Inflammatory macrophage treated with lipopolysaccharide for 1 hour (primary cell): ENCODE data around the gene PPM1D.
"Not testable (repeated sequence)": the region's sequence is repeated elsewhere in the genome, so short reads cannot be mapped to it uniquely, and the experiment has no call there.

Experiments used
- DNase-seq, 2 donors: peaks; one replicate each; pipeline ENCODE4 v3.0.0-alpha.2; 2020 to 2022

The PPM1D gene

GRCh38 chr17:60623415-60623814 lies 23.4 kb downstream of the PPM1D start:
- DNase-seq = no peak

- DNase-seq = no peak
Measured at GRCh38 chr17:60627124-60627523, 27.1 kb downstream of the PPM1D start.

GRCh38 chr17:60628252-60628889 lies 28.4 kb downstream of the PPM1D start:
- no peak for DNase-seq

GRCh38 chr17:60629120-60629519 lies 29.1 kb downstream of the PPM1D start:
- DNase-seq = no peak

- no peak for DNase-seq
Measured at GRCh38 chr17:60630352-60630751, 30.4 kb downstream of the PPM1D start.

GRCh38 chr17:60631119-60631518 lies 31.1 kb downstream of the PPM1D start:
- DNase-seq = no peak

GRCh38 chr17:60637683-60638082 lies 37.7 kb downstream of the PPM1D start:
- no peak for DNase-seq

GRCh38 chr17:60639019-60639330 lies 39.0 kb downstream of the PPM1D start:
- DNase-seq = no peak

- DNase-seq = no peak
Measured at GRCh38 chr17:60640503-60640902, 40.5 kb downstream of the PPM1D start.

- DNase-seq = no peak
Measured at GRCh38 chr17:60641126-60641525, 41.1 kb downstream of the PPM1D start.

GRCh38 chr17:60641810-60642220 lies 41.8 kb downstream of the PPM1D start:
- DNase-seq = peak; percentile 52 to 80

GRCh38 chr17:60645918-60646523 lies 46.0 kb downstream of the PPM1D start:
- DNase-seq = no peak

- DNase-seq = no peak
Measured at GRCh38 chr17:60646701-60647100, 46.7 kb downstream of the PPM1D start.

GRCh38 chr17:60647705-60648104 lies 47.7 kb downstream of the PPM1D start:
- DNase-seq = no peak

GRCh38 chr17:60652454-60653247 lies 52.7 kb downstream of the PPM1D start:
- DNase-seq = peak; percentile 45 to 50

- DNase-seq = no peak
Measured at GRCh38 chr17:60653569-60653968, 53.6 kb downstream of the PPM1D start.

GRCh38 chr17:60656499-60656898 lies 56.5 kb downstream of the PPM1D start:
- no peak for DNase-seq

- no peak for DNase-seq
Measured at GRCh38 chr17:60659156-60659555, 59.2 kb downstream of the PPM1D start.

GRCh38 chr17:60661489-60661888 lies 61.5 kb downstream of the PPM1D start:
- no peak for DNase-seq

- no peak for DNase-seq
Measured at GRCh38 chr17:60664022-60664421, 64.0 kb downstream of the PPM1D start.

GRCh38 chr17:60665602-60666001 lies 65.6 kb downstream of the PPM1D start:
- DNase-seq = no peak

- DNase-seq = not testable (repeated sequence)
Measured at GRCh38 chr17:60668741-60669140, 68.7 kb downstream of the PPM1D start.

- DNase-seq = no peak
Measured at GRCh38 chr17:60671482-60671881, 71.5 kb downstream of the PPM1D start.

GRCh38 chr17:60674637-60675036 lies 74.6 kb downstream of the PPM1D start:
- DNase-seq = not testable (repeated sequence)
